Activated naive CD4-positive, alpha-beta T cell treated with anti-CD3 and anti-CD28 coated beads, Interleukin-2, amount 10 ng/mL, durations not matched to agents 7 days and 5 days (primary cell): ENCODE measurements around the gene TREX2.

Source experiments
- CTCF ChIA-PET: fragments of 350-600 bp; sonication (Branson Sonifier 250); formaldehyde crosslinking; loops from one replicate; lab custom pipeline; 2021; ENCODE audit warnings: antibody characterized with exemption; lab: Charles Lee
- DNase-seq: peaks from one replicate; pipeline ENCODE4 v3.0.0-alpha.2; 2020
- H3K27ac Mint-ChIP-seq: one replicate; pipeline ENCODE4 v1.8.0; 2021; ENCODE audit warnings: mild to moderate bottlenecking, moderate library complexity, mixed read lengths
- H3K27me3 Mint-ChIP-seq: one replicate; pipeline ENCODE4 v1.8.0; 2021; ENCODE audit warnings: mild to moderate bottlenecking, mixed read lengths
- H3K36me3 Mint-ChIP-seq: one replicate; pipeline ENCODE4 v1.8.0; 2021; ENCODE audit warnings: mixed read lengths
- H3K4me1 Mint-ChIP-seq: one replicate; pipeline ENCODE4 v1.8.0; 2021; ENCODE audit warnings: mixed read lengths
- H3K4me3 Mint-ChIP-seq: one replicate; pipeline ENCODE4 v1.8.0; 2021; ENCODE audit warnings: mild to moderate bottlenecking, moderate library complexity, mixed read lengths
- H3K9me3 Mint-ChIP-seq: one replicate; pipeline ENCODE4 v1.8.0; 2021; ENCODE audit warnings: mixed read lengths

The TREX2 gene

GRCh38 chrX:153470411-153471363, 24.8 kb upstream of the TREX2 start, which contains the start of gene HAUS7:
Gene HAUS7, minus strand, starts transcription at chrX:153470576. Its CDS starts 19 bp downstream, at chrX:153470557.
- CTCF ChIA-PET: interaction anchor here (0.6 to 5.2 kb wide), 10 partner anchors 9 to 497 kb away, joined by 3 to 39 read pairs (median 3); partner anchors contain the start of gene CCNQ
- H3K27ac Mint-ChIP-seq: peak within 1 kb of the TSS; percentile 87
- peaks cover 16% of the 10 kb centered on the region for H3K27me3 Mint-ChIP-seq
- peak within 1 kb of the TSS; percentile 79 for H3K4me3 Mint-ChIP-seq
- peak; percentile 90 for DNase-seq
- H3K4me1 Mint-ChIP-seq: peaks cover 28% of the 10 kb centered on the region
- H3K9me3 Mint-ChIP-seq: no peaks in the 10 kb centered on the region
- H3K36me3 Mint-ChIP-seq: no peaks in the 10 kb centered on the region

DNA sequence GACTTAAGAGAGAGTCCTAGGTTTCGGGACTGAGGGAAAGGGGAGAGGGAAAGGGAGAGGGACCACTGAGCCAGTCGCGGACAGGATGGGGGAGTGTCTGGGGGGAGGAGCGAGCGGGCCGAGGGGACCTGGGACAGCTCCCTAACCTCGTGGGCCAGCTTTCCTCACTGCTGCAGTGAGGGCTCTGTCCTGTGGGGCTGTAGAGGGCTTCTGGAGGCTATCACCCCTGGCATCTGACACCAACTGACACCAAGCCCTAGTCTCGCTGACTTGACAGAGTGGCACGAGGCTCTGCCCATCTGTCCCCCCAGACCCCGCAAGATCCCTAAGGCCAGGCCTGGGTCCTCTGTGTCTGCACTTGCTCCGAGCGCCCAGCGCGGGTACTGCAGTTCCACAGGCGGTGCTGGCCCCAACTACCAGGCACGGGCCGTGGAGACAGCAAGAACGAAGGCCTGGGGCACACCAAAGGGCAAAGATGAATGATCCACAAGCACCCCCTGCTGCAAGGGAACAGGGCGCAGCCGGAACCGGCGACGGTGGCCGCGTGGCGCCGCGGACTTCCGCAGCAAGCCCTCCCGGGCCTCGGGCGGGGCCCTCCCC, 24.1 kb upstream of the TREX2 start:
- CTCF ChIA-PET: interaction anchor here (0.6 to 5.2 kb wide), 10 partner anchors 9 to 285 kb away, joined by 3 to 39 read pairs (median 3); partner anchors contain the start of gene CCNQ
- peak; percentile 62 for DNase-seq

DNA sequence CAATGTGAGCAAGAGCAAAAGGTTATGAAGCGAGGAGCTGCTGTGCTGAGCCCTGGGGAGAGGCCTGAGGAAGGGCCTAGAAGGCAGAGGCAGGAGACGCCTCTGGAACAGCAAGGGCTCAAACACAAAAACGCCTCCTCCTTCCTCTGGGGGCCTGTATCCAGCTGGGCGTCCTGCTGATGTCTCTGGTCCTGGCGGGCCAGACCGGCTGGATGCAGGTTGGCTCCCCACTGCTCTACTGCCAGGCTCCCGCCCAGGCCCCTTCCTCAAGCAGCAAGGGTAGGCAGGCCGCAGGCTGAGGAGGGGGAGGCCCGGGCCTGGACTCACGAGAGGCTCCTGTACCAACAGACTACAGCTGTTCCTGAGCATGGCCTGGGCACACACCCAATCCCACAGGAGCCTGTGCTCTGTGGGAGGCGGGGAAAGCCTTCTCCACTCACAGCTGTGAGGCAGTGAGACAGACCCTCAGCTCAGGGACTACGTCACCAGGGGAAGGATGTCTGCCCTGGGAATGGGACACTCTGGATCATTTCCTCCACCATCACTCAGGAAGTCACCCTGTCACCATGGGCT, 22.2 kb upstream of the TREX2 start:
- Mint-ChIP-seq H3K36me3 (peaks cover 4% of the 10 kb centered on the region), H3K4me3 (no peak overlapping the region), H3K9me3 (no peaks in the 10 kb centered on the region), H3K27ac (no peak overlapping the region), H3K27me3 (no peaks in the 10 kb centered on the region), H3K4me1 (peaks cover 17% of the 10 kb centered on the region)
- no peak for DNase-seq
- CTCF ChIA-PET: no interaction called here

More for the DNA sequence above, 24.1 kb upstream of the TREX2 start:
- Mint-ChIP-seq H3K4me1 (peaks cover 25% of the 10 kb centered on the region), H3K9me3 (no peaks in the 10 kb centered on the region), H3K36me3 (no peaks in the 10 kb centered on the region), H3K4me3 (peak overlapping the region; percentile 79), H3K27ac (peak overlapping the region; percentile 87), H3K27me3 (peaks cover 8% of the 10 kb centered on the region)

- DNase-seq: no peak
- Mint-ChIP-seq H3K27me3 (no peaks in the 10 kb centered on the region), H3K4me3 (no peak overlapping the region), H3K27ac (no peak overlapping the region), H3K4me1 (peaks cover 12% of the 10 kb centered on the region), H3K9me3 (no peaks in the 10 kb centered on the region), H3K36me3 (peaks cover 10% of the 10 kb centered on the region)
- CTCF ChIA-PET: no interaction called here
Observed at GRCh38 chrX:153465691-153466380, 20.0 kb upstream of the TREX2 start.

DNA sequence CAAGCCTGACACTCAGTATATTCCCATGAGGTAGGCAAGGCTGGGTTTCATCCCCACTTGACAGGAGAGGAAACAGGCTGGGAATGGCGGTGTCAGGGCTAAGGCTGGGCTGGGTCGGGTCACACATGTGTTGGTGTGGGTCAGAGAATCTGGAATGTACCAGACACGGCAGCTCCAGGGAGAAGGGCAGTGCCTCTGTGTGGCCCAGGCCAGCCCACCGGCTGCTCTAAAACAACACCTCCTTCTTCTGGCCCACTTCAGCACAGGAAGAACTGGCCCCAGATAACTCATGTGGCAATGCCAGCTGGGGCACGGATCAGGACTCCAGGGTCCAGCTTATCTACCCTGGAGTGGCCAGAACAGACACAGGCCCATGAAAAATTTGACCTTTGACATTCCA, 18.3 kb upstream of the TREX2 start:
- H3K27ac Mint-ChIP-seq: no peak overlapping the region
- DNase-seq: no peak
- H3K4me3 Mint-ChIP-seq: no peak overlapping the region
- no peaks in the 10 kb centered on the region for H3K27me3 Mint-ChIP-seq
- H3K9me3 Mint-ChIP-seq: no peaks in the 10 kb centered on the region
- H3K36me3 Mint-ChIP-seq: peaks cover 15% of the 10 kb centered on the region
- CTCF ChIA-PET: no interaction called here
- peaks cover 10% of the 10 kb centered on the region for H3K4me1 Mint-ChIP-seq

GRCh38 chrX:153463556-153463955, 17.7 kb upstream of the TREX2 start:
- Mint-ChIP-seq H3K4me3 (no peak overlapping the region), H3K27ac (no peak overlapping the region), H3K36me3 (peaks cover 17% of the 10 kb centered on the region), H3K4me1 (peaks cover 10% of the 10 kb centered on the region), H3K27me3 (no peaks in the 10 kb centered on the region), H3K9me3 (no peaks in the 10 kb centered on the region)
- CTCF ChIA-PET: no interaction called here
- no peak for DNase-seq

DNA sequence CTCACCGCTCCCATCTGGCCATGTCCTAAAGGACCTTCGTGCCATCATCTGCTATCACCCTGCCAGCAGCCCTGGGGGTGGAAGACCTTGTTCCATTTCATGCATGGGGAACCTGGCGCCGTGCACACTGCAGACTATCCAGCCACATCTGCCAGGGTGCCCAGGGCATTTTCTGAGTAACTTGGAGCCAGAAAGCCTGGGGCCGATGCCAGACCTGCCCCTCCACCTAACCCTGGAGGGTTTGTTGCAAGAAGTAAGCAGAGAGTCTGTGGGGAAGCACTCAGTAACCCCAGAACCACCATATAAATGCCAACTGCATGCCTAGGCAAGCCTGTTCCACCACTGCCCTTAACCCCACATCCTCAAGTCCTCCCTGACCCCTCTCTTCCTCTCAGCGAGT, 17.2 kb upstream of the TREX2 start:
- CTCF ChIA-PET: no interaction called here
- Mint-ChIP-seq H3K27me3 (no peaks in the 10 kb centered on the region), H3K36me3 (peaks cover 17% of the 10 kb centered on the region), H3K9me3 (no peaks in the 10 kb centered on the region), H3K4me3 (no peak overlapping the region), H3K27ac (no peak overlapping the region), H3K4me1 (peaks cover 10% of the 10 kb centered on the region)
- no peak for DNase-seq

- Mint-ChIP-seq H3K27ac (no peak overlapping the region), H3K4me3 (no peak overlapping the region), H3K4me1 (peaks cover 5% of the 10 kb centered on the region), H3K9me3 (no peaks in the 10 kb centered on the region), H3K27me3 (no peaks in the 10 kb centered on the region), H3K36me3 (peaks cover 17% of the 10 kb centered on the region)
- DNase-seq: no peak
- CTCF ChIA-PET: no interaction called here
Observed at GRCh38 chrX:153462291-153462690, 16.4 kb upstream of the TREX2 start.

DNA sequence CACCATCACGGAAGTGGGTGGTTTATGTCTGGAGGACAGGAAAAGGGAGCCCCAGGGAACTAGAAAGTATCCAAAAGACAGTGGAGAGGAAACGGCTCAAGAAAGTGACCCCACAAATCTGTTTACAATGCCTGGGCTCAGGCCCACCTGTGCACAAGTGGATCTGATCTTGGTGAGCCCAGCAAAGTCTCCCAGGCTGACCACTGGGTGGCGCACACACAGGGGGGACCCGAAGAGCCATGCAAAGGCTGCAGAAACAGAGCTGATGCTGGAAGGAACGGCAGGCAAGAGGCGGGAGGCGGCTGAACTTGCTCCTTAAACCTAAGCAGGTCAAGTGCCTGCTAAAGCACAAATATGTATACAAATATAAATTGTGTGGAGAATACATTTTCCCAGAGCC, 15.0 kb upstream of the TREX2 start:
- no peak overlapping the region for H3K27ac Mint-ChIP-seq
- H3K4me3 Mint-ChIP-seq: no peak overlapping the region
- peaks cover 17% of the 10 kb centered on the region for H3K36me3 Mint-ChIP-seq
- peak; percentile 62 for DNase-seq
- no peaks in the 10 kb centered on the region for H3K4me1 Mint-ChIP-seq
- CTCF ChIA-PET: interaction anchor here (1.0 to 1.7 kb wide), 4 partner anchors 10 to 46 kb away, joined by 3 to 7 read pairs (median 4); partner anchors contain the start of gene HAUS7
- no peaks in the 10 kb centered on the region for H3K9me3 Mint-ChIP-seq
- H3K27me3 Mint-ChIP-seq: no peaks in the 10 kb centered on the region

GRCh38 chrX:153459986-153460385, 14.1 kb upstream of the TREX2 start:
- Mint-ChIP-seq H3K4me1 (no peaks in the 10 kb centered on the region), H3K36me3 (peaks cover 17% of the 10 kb centered on the region)
- DNase-seq: no peak

GRCh38 chrX:153458476-153458875, 12.6 kb upstream of the TREX2 start:
- H3K4me3 Mint-ChIP-seq: no peak overlapping the region
- no peaks in the 10 kb centered on the region for H3K27me3 Mint-ChIP-seq
- H3K4me1 Mint-ChIP-seq: no peaks in the 10 kb centered on the region
- CTCF ChIA-PET: interaction anchor here (1.6 kb wide), 1 partner anchor 48 kb away, joined by 6 read pairs; no protein-coding TSS in a partner anchor
- H3K36me3 Mint-ChIP-seq: peaks cover 17% of the 10 kb centered on the region
- H3K27ac Mint-ChIP-seq: no peak overlapping the region
- DNase-seq: no peak
- H3K9me3 Mint-ChIP-seq: no peaks in the 10 kb centered on the region

More at GRCh38 chrX:153459986-153460385, 14.1 kb upstream of the TREX2 start:
- Mint-ChIP-seq H3K9me3 (no peaks in the 10 kb centered on the region), H3K4me3 (no peak overlapping the region), H3K27me3 (no peaks in the 10 kb centered on the region), H3K27ac (no peak overlapping the region)
- CTCF ChIA-PET: interaction anchor here (1.0 to 1.7 kb wide), 4 partner anchors 34 to 47 kb away, joined by 3 to 7 read pairs (median 4); no protein-coding TSS in a partner anchor

- Mint-ChIP-seq H3K27ac (no peak overlapping the region), H3K4me1 (no peaks in the 10 kb centered on the region), H3K27me3 (no peaks in the 10 kb centered on the region), H3K36me3 (peaks cover 13% of the 10 kb centered on the region), H3K9me3 (no peaks in the 10 kb centered on the region), H3K4me3 (no peak overlapping the region)
- CTCF ChIA-PET: interaction anchor here (1.6 kb wide), 1 partner anchor 49 kb away, joined by 6 read pairs; no protein-coding TSS in a partner anchor
- DNase-seq: no peak
Observed at GRCh38 chrX:153457827-153458466, 12.1 kb upstream of the TREX2 start.

GRCh38 chrX:153457136-153457825, 11.4 kb upstream of the TREX2 start:
- H3K9me3 Mint-ChIP-seq: no peaks in the 10 kb centered on the region
- peaks cover 13% of the 10 kb centered on the region for H3K36me3 Mint-ChIP-seq
- H3K4me3 Mint-ChIP-seq: no peak overlapping the region
- H3K4me1 Mint-ChIP-seq: no peaks in the 10 kb centered on the region
- CTCF ChIA-PET: no interaction called here
- H3K27ac Mint-ChIP-seq: no peak overlapping the region
- no peak for DNase-seq
- no peaks in the 10 kb centered on the region for H3K27me3 Mint-ChIP-seq
